ENCODE results near the gene COASY. TPM values are rescaled to one million over a fixed set of nuclear protein-coding genes. Genes with fewer than 3 reads are reported as not detected.
A peak's percentile ranks its signal among the peaks of the same experiment; 100 is the strongest.
"Not testable (repeated sequence)": the region's sequence is repeated elsewhere in the genome, so short reads cannot be mapped to it uniquely, and the experiment has no call there.

Gene COASY
- total RNA-seq, 1 donor, result 13.4 TPM

GRCh38 chr17:42544874-42545283 is 17.1 kb upstream of the COASY start:
- Histone ChIP-seq H2AFZ (ENCODE audit: low read length) (no peak overlapping the region), H3K4me3 (ENCODE audit: insufficient read depth, low read length) (no peak overlapping the region)
- DNase-seq (ENCODE audit: insufficient read length, low spot score, missing footprints), result no peak

GRCh38 chr17:42545755-42546505 is 16.0 kb upstream of the COASY start:
- H3K4me3 ChIP-seq (ENCODE audit: insufficient read depth, low read length); H3K9me3 ChIP-seq (ENCODE audit: low read depth, low read length); H3K4me1 ChIP-seq (ENCODE audit: insufficient read depth, low read length); H3K27me3 ChIP-seq (ENCODE audit: insufficient read depth, low read length); H4K20me1 ChIP-seq (ENCODE audit: insufficient read depth, low read length); H3K4me2 ChIP-seq (ENCODE audit: insufficient read depth, low read length); H2AFZ ChIP-seq (ENCODE audit: low read length); H3K79me2 ChIP-seq (ENCODE audit: insufficient read depth, low read length); H3K27ac ChIP-seq (ENCODE audit: low read depth, low read length): not testable (repeated sequence)
- peak; percentile 17 for DNase-seq (ENCODE audit: insufficient read length, low spot score, missing footprints)
- peaks cover 28% of the 10 kb centered on the region for H3K36me3 ChIP-seq (ENCODE audit: insufficient read depth, low read length)

More at GRCh38 chr17:42544874-42545283, 17.1 kb upstream of the COASY start:
- Histone ChIP-seq H3K36me3 (ENCODE audit: insufficient read depth, low read length) (peaks cover 32% of the 10 kb centered on the region), H3K27me3 (ENCODE audit: insufficient read depth, low read length) (no peaks in the 10 kb centered on the region), H3K4me2 (ENCODE audit: insufficient read depth, low read length) (no peak overlapping the region), H3K79me2 (ENCODE audit: insufficient read depth, low read length) (no peaks in the 10 kb centered on the region), H3K9me3 (ENCODE audit: low read depth, low read length) (no peaks in the 10 kb centered on the region), H3K4me1 (ENCODE audit: insufficient read depth, low read length) (no peaks in the 10 kb centered on the region), H4K20me1 (ENCODE audit: insufficient read depth, low read length) (no peaks in the 10 kb centered on the region), H3K27ac (ENCODE audit: low read depth, low read length) (no peak overlapping the region)
- TF ChIP-seq CTCF (IDR thresholded peaks at IDR 0.05; ENCODE audit: extremely low read depth, low read depth, low read length), result no peak

DNA sequence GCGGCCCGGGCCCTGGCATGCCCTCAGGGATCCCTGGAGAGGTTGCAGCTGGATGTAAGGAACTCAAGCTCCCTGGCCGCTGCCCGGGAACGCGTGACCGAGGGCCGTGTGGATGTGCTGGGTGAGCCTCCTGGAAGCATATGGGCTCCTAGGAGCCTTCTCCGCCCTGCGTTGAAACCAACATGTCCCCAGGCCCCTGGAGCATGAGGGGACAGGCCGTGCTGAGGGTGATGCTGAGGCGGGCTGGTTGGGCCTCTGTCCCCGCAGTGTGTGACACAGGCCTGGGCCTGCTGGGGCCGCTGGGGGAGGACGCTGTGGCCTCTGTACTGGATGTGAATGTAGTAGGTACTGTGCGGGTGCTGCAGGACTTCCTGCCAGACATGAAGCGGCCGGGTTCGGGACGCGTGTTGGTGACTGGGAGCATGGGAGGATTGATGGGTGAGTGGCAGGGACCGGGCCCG is 14.9 kb upstream of the COASY start:
- DNase-seq (ENCODE audit: insufficient read length, low spot score, missing footprints), result peak; percentile 83
- Histone ChIP-seq H2AFZ (ENCODE audit: low read length) (no peak overlapping the region), H3K27ac (ENCODE audit: low read depth, low read length) (no peak overlapping the region), H4K20me1 (ENCODE audit: insufficient read depth, low read length) (peaks cover 4% of the 10 kb centered on the region), H3K27me3 (ENCODE audit: insufficient read depth, low read length) (no peaks in the 10 kb centered on the region), H3K4me2 (ENCODE audit: insufficient read depth, low read length) (no peak overlapping the region), H3K79me2 (ENCODE audit: insufficient read depth, low read length) (no peaks in the 10 kb centered on the region), H3K4me3 (ENCODE audit: insufficient read depth, low read length) (no peak overlapping the region), H3K9me3 (ENCODE audit: low read depth, low read length) (no peaks in the 10 kb centered on the region), H3K36me3 (ENCODE audit: insufficient read depth, low read length) (peaks cover 19% of the 10 kb centered on the region), H3K4me1 (ENCODE audit: insufficient read depth, low read length) (no peaks in the 10 kb centered on the region)
- no peak for TF ChIP-seq CTCF (IDR thresholded peaks at IDR 0.05; ENCODE audit: extremely low read depth, low read depth, low read length)

GRCh38 chr17:42547698-42548069 is 14.3 kb upstream of the COASY start:
- peaks cover 4% of the 10 kb centered on the region for H4K20me1 ChIP-seq (ENCODE audit: insufficient read depth, low read length)
- no peaks in the 10 kb centered on the region for H3K27me3 ChIP-seq (ENCODE audit: insufficient read depth, low read length)
- no peak overlapping the region for H3K4me3 ChIP-seq (ENCODE audit: insufficient read depth, low read length)
- H3K4me1 ChIP-seq (ENCODE audit: insufficient read depth, low read length), result no peaks in the 10 kb centered on the region
- no peaks in the 10 kb centered on the region for H3K79me2 ChIP-seq (ENCODE audit: insufficient read depth, low read length)
- H3K4me2 ChIP-seq (ENCODE audit: insufficient read depth, low read length), result no peak overlapping the region
- H3K36me3 ChIP-seq (ENCODE audit: insufficient read depth, low read length), result peaks cover 17% of the 10 kb centered on the region
- no peaks in the 10 kb centered on the region for H3K9me3 ChIP-seq (ENCODE audit: low read depth, low read length)
- no peak for TF ChIP-seq CTCF (IDR thresholded peaks at IDR 0.05; ENCODE audit: extremely low read depth, low read depth, low read length)
- peak; percentile 50 for DNase-seq (ENCODE audit: insufficient read length, low spot score, missing footprints)
- no peak overlapping the region for H2AFZ ChIP-seq (ENCODE audit: low read length)
- H3K27ac ChIP-seq (ENCODE audit: low read depth, low read length), result no peak overlapping the region

All from osteoblast (primary cell).